Hepatocyte (in vitro differentiated cells): ENCODE results near the gene ZNF385D. TPM values are rescaled to one million over a fixed set of nuclear protein-coding genes. Genes with fewer than 3 reads are reported as not detected.

Experiments
- DNase-seq: peaks from one replicate; pipeline ENCODE4 v3.0.0-alpha.2; 2016; ENCODE audit warnings: low spot score
- H2AFZ ChIP-seq: fragments of 200-600 bp; sonication (generic); 2 replicates; pipeline ENCODE4 v1.6.0; 2016; ENCODE audit warnings: antibody characterized with exemption, mild to moderate bottlenecking
- H3K27ac ChIP-seq: fragments of 200-600 bp; sonication (generic); 2 replicates; pipeline ENCODE4 v1.5.1; 2016; ENCODE audit warnings: mild to moderate bottlenecking
- H3K27me3 ChIP-seq: fragments of 200-600 bp; sonication (generic); 2 replicates; pipeline ENCODE4 v1.6.1; 2016
- H3K36me3 ChIP-seq: fragments of 200-600 bp; sonication (generic); replicated peaks from 2 replicates; pipeline ENCODE4 v1.5.1; 2016; ENCODE audit warnings: low read depth; ENCODE audit not compliant: insufficient read depth
- H3K4me1 ChIP-seq: fragments of 200-600 bp; sonication (generic); 2 replicates; pipeline ENCODE4 v1.5.1; 2016; ENCODE audit warnings: mild to moderate bottlenecking, moderate library complexity; ENCODE audit not compliant: insufficient read depth
- H3K4me2 ChIP-seq: fragments of 200-600 bp; sonication (generic); 2 replicates; pipeline ENCODE4 v1.6.0; 2016
- H3K4me3 ChIP-seq: fragments of 200-600 bp; sonication (generic); 2 replicates; pipeline ENCODE4 v1.5.1; 2016; ENCODE audit warnings: mild to moderate bottlenecking
- H3K79me2 ChIP-seq: fragments of 200-600 bp; sonication (generic); 2 replicates; pipeline ENCODE4 v1.6.0; 2017; ENCODE audit warnings: mild to moderate bottlenecking
- H3K9me2 ChIP-seq: fragments of 200-600 bp; sonication (generic); replicated peaks from 2 replicates; pipeline ENCODE4 v1.6.0; 2017; ENCODE audit warnings: mild to moderate bottlenecking; ENCODE audit not compliant: insufficient read depth
- H3K9me3 ChIP-seq: fragments of 200-600 bp; sonication (generic); 2 replicates; pipeline ENCODE4 v1.5.1; 2016; ENCODE audit warnings: low read depth, mild to moderate bottlenecking
- H4K20me1 ChIP-seq: fragments of 200-600 bp; sonication (generic); 2 replicates; pipeline ENCODE4 v1.6.0; 2016; ENCODE audit warnings: mild to moderate bottlenecking; ENCODE audit not compliant: insufficient read depth, poor library complexity, severe bottlenecking
- EZH2 ChIP-seq: fragments of 200-600 bp; sonication (generic); IDR thresholded peaks from 2 replicates; pipeline ENCODE4 v1.6.1; 2016; ENCODE audit warnings: antibody characterized with exemption, mild to moderate bottlenecking, borderline replicate concordance
- EZH2phosphoT487 ChIP-seq: fragments of 200-600 bp; sonication (generic); IDR thresholded peaks from one replicate; pipeline ENCODE4 v1.6.1; 2018; ENCODE audit warnings: antibody characterized with exemption, mild to moderate bottlenecking, low read depth, moderate library complexity; ENCODE audit not compliant: unreplicated experiment, severe bottlenecking
- whole genome bisulfite sequencing: methylation state at CpG from one replicate; pipeline ENCODE4 v1.1.6; 2016; ENCODE audit warnings: low lambda C conversion rate; ENCODE audit errors: missing lambda C conversion rate; 5-methylcytosine and 5-hydroxymethylcytosine counted together
- polyA plus RNA-seq: library from polyadenylated mRNA; unstranded; fragments of >200 nt; fragmentation: Nextera tagmentation; extraction: Ambion mirVana; gene quantifications from 2 replicates; pipeline ENCODE4 v1.2.1, GENCODE V29; 2016
- total RNA-seq: library from RNA; depleted of rRNA; stranded (reverse); fragments of >200 nt; gene quantifications from 2 replicates; pipeline ENCODE4 v1.2.3, GENCODE V29; 2014
- TF ChIP-seq, protein P1 (sequence below): fragments of 200-600 bp; sonication (generic); IDR thresholded peaks from 2 replicates; pipeline ENCODE4 v1.5.1; 2016; ENCODE audit warnings: antibody characterized with exemption, mild to moderate bottlenecking; ENCODE audit not compliant: poor library complexity

Gene ZNF385D
- total and polyA plus RNA-seq, 2 experiments from 2014 or later = 4.9 to 7.4 TPM

DNA sequence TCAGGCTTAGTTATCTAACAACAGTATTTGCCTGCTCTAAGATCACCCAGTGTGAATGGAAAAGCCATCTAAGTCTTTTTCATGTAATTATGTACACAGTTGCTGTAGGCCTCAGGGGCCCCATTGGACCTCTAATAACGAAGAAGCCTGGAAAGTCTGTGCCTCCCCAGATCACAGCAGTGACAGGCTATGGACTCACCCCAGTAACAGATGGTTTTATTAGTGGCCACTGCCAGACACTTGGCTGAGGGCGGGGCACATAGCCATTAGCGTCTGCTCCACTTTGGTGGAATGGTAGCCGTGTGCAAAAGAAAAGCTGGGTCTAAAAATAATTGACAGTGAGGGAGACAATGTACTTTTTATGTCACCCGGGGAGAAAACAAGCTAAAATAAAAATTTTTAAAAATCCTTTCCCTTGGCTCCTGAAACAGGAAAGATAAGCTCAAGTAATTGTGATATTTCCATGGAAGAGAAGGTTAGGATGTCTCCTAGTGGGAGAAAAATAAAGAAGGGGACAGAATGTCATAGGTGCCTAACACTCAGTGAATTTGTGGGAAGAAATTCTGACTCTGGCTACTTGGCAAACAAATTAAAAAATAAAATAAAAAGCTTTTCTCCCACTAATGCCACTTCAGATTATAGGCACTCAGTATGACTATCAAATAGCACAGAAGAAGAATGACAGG, 44.3 kb upstream of the ZNF385D start:
- 54% methylated on average over 5 of the region's 5 CpGs for WGBS
- H3K79me2 ChIP-seq = no peaks in the 10 kb centered on the region
- H3K4me3 ChIP-seq = no peak overlapping the region
- H4K20me1 ChIP-seq = no peaks in the 10 kb centered on the region
- no peaks in the 10 kb centered on the region for H3K9me2 ChIP-seq
- TF ChIP-seq EZH2phosphoT487 (no peak), EZH2 (no peak)
- H2AFZ ChIP-seq = no peak overlapping the region
- H3K36me3 ChIP-seq = no peaks in the 10 kb centered on the region
- peaks cover 7% of the 10 kb centered on the region for H3K9me3 ChIP-seq
- H3K27me3 ChIP-seq = no peaks in the 10 kb centered on the region
- H3K4me1 ChIP-seq = no peaks in the 10 kb centered on the region
- no peak overlapping the region for H3K27ac ChIP-seq
- no peak overlapping the region for H3K4me2 ChIP-seq
- no peak for DNase-seq

DNA sequence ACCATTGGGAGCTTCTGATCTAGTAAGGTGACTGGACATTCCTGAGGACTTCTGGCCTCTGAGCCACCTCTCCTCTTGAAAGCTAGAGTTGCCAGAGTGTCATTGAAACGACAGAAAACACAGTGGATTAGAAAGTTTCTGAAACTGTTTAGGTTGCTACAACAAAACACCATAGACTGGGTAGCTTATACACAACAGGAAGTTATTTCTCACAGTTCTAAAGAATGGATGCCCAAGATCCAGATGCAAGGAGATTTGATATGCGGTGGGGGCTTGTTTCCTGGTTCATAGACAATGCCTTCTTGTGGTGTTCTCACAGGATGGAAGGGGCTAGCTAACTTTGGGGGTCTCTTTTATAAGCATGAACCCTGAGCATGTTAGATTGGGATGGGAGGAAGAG, 43.3 kb upstream of the ZNF385D start:
- no peak for DNase-seq
- no peaks in the 10 kb centered on the region for H3K4me1 ChIP-seq
- WGBS = 82% methylated on average over 2 of the region's 2 CpGs
- H3K4me2 ChIP-seq = no peak overlapping the region
- no peak for TF ChIP-seq EZH2phosphoT487
- no peak for TF ChIP-seq EZH2
- TF ChIP-seq, protein P1, sequence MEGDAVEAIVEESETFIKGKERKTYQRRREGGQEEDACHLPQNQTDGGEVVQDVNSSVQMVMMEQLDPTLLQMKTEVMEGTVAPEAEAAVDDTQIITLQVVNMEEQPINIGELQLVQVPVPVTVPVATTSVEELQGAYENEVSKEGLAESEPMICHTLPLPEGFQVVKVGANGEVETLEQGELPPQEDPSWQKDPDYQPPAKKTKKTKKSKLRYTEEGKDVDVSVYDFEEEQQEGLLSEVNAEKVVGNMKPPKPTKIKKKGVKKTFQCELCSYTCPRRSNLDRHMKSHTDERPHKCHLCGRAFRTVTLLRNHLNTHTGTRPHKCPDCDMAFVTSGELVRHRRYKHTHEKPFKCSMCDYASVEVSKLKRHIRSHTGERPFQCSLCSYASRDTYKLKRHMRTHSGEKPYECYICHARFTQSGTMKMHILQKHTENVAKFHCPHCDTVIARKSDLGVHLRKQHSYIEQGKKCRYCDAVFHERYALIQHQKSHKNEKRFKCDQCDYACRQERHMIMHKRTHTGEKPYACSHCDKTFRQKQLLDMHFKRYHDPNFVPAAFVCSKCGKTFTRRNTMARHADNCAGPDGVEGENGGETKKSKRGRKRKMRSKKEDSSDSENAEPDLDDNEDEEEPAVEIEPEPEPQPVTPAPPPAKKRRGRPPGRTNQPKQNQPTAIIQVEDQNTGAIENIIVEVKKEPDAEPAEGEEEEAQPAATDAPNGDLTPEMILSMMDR = no peak
- H3K27ac ChIP-seq = no peak overlapping the region
- no peak overlapping the region for H3K4me3 ChIP-seq
- no peak overlapping the region for H2AFZ ChIP-seq
- no peaks in the 10 kb centered on the region for H3K9me3 ChIP-seq
- H4K20me1 ChIP-seq = no peaks in the 10 kb centered on the region
- no peaks in the 10 kb centered on the region for H3K36me3 ChIP-seq
- H3K9me2 ChIP-seq = no peaks in the 10 kb centered on the region
- no peaks in the 10 kb centered on the region for H3K27me3 ChIP-seq
- no peaks in the 10 kb centered on the region for H3K79me2 ChIP-seq

DNA sequence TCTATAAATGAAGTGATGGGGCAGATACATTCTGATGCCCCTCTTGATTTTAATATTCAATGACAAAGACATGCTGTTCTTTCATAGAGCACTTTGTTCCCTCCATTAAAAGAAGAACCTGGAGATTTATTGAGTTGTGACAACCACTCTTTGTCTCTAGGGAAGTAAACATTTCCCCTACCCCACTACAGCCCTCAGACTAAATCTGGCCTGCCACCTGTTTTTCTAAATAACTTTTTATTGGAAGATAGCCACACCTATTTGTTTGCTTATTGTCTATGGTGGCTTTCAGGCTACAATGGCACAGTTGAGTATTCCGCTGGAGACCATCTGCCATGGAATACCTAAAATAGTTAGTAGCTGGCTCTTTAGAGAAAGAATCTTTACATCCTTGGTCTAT, 41.2 kb upstream of the ZNF385D start:
- WGBS = 100% methylated on average over 1 of the region's 1 CpG
- H3K27ac ChIP-seq = no peak overlapping the region
- no peaks in the 10 kb centered on the region for H3K4me1 ChIP-seq
- TF ChIP-seq, protein P1 = no peak
- H3K9me3 ChIP-seq = no peaks in the 10 kb centered on the region
- DNase-seq = no peak
- H3K27me3 ChIP-seq = no peaks in the 10 kb centered on the region
- no peak overlapping the region for H3K4me3 ChIP-seq
- no peaks in the 10 kb centered on the region for H3K9me2 ChIP-seq
- H3K4me2 ChIP-seq = no peak overlapping the region
- H2AFZ ChIP-seq = no peak overlapping the region
- no peaks in the 10 kb centered on the region for H3K36me3 ChIP-seq
- H3K79me2 ChIP-seq = no peaks in the 10 kb centered on the region
- H4K20me1 ChIP-seq = no peaks in the 10 kb centered on the region

DNA sequence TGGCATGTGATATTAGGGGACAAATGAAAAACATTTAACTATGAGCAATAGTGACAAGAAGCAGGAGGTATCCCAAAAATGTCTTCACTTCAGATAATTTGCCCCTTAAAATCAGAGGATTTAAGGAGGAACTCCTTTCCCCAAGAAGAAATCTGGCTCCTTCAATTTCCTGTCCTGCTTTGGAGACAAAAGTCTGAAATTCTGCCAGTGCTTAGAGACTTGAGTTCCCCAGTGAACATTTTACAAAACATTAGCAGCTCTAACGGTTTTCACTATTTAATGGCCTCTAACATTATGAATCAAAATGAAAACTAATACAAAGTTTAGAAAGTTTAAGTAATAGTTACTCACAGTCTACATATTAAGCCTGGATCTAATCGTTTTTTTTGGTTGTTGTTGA, 40.3 kb upstream of the ZNF385D start:
- H3K36me3 ChIP-seq = no peaks in the 10 kb centered on the region
- TF ChIP-seq EZH2phosphoT487 = no peak
- no peak overlapping the region for H3K4me2 ChIP-seq
- no peak overlapping the region for H3K4me3 ChIP-seq
- no peaks in the 10 kb centered on the region for H3K4me1 ChIP-seq
- WGBS = 65% methylated on average over 2 of the region's 2 CpGs
- no peaks in the 10 kb centered on the region for H3K9me3 ChIP-seq
- no peak overlapping the region for H3K27ac ChIP-seq
- H2AFZ ChIP-seq = no peak overlapping the region
- H3K27me3 ChIP-seq = no peaks in the 10 kb centered on the region
- no peaks in the 10 kb centered on the region for H3K79me2 ChIP-seq
- H3K9me2 ChIP-seq = no peaks in the 10 kb centered on the region
- H4K20me1 ChIP-seq = no peaks in the 10 kb centered on the region
- no peak for DNase-seq
